Measurements from ENCODE around the gene VPS35. TPM values are rescaled to one million over a fixed set of nuclear protein-coding genes. Genes with fewer than 3 reads are reported as not detected.

Gene VPS35
- 75.6 and 111 TPM in 2 replicates for total RNA-seq

GRCh38 chr16:46688654-46689364 lies at the start of gene VPS35:
TSS of gene VPS35 (minus strand) at chr16:46689178. CDS start at chr16:46689133, 45 bp downstream.

GRCh38 chr16:46689365-46690280 lies 645 bp upstream of the VPS35 start, which contains the start of gene ORC6:
TSS of gene ORC6 (plus strand) at chr16:46689659. CDS start at chr16:46689706, 47 bp downstream.

GRCh38 chr16:46621006-46621933 lies 67.7 kb downstream of the VPS35 start, which contains the start of gene SHCBP1:
TSS of gene SHCBP1 (minus strand) at chr16:46621379. CDS start at chr16:46621359, 20 bp downstream.

Other genes starting within 250 kb of the VPS35 start
- 3.8 and 11.5 TPM in 2 replicates for gene SHCBP1, start 67.8 kb downstream of the VPS35 start, total RNA-seq
- gene ORC6, start 481 bp upstream of the VPS35 start, total RNA-seq = 3.5 and 3.9 TPM in 2 replicates
- 0.13 and 0.26 TPM in 2 replicates for gene MYLK3, start 59.2 kb upstream of the VPS35 start, total RNA-seq
- 7.8 and 8.9 TPM in 2 replicates for gene C16orf87, start 142.0 kb upstream of the VPS35 start, total RNA-seq
- 17.7 and 42.3 TPM in 2 replicates for gene GPT2, start 195.2 kb upstream of the VPS35 start, total RNA-seq

Measured in smooth muscle cell of the pulmonary artery (primary cell).